ENCODE data around the gene KRT16.
"Not testable (repeated sequence)": the region's sequence is repeated elsewhere in the genome, so short reads cannot be mapped to it uniquely, and the experiment has no call there.

KRT16 gene

DNA sequence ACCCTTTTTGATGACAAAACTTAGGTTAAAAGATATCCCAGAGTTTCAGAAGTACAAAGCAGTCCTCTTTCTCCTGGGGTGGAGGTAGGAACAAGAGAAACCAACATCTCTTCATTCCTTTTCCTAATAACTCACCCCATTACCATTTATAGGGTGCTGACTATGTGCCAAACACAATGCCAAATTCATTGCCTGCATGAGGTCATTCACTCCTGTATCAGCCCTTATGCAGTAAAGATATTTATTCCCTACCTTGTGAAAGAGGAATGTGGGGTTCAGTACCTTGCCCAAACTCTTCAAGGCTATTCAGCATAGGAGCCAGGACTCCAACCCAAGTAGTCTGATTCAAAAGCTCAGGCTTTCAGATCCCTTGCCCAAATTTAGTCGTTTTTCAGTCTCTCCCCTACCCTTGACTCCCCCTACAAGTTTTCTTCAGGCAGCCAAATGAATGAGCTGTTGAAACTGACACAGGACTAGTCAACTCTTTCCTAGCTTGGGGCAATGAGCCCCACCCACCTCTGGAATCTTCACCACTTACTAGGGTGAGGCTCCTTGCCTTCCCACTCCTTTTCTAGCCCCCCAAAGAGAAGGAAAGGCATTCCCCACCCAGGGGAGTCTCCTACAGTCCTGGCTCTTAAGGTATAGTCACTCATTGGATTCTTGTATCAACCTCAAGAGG, 31.7 kb downstream of the KRT16 start:
- DNase-seq (ENCODE audit: extremely low read depth, low read depth) = no peak
- TF ChIP-seq, protein P1, sequence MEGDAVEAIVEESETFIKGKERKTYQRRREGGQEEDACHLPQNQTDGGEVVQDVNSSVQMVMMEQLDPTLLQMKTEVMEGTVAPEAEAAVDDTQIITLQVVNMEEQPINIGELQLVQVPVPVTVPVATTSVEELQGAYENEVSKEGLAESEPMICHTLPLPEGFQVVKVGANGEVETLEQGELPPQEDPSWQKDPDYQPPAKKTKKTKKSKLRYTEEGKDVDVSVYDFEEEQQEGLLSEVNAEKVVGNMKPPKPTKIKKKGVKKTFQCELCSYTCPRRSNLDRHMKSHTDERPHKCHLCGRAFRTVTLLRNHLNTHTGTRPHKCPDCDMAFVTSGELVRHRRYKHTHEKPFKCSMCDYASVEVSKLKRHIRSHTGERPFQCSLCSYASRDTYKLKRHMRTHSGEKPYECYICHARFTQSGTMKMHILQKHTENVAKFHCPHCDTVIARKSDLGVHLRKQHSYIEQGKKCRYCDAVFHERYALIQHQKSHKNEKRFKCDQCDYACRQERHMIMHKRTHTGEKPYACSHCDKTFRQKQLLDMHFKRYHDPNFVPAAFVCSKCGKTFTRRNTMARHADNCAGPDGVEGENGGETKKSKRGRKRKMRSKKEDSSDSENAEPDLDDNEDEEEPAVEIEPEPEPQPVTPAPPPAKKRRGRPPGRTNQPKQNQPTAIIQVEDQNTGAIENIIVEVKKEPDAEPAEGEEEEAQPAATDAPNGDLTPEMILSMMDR (IDR thresholded peaks at IDR 0.05; ENCODE audit: low read depth, low read length) = no peak

DNA sequence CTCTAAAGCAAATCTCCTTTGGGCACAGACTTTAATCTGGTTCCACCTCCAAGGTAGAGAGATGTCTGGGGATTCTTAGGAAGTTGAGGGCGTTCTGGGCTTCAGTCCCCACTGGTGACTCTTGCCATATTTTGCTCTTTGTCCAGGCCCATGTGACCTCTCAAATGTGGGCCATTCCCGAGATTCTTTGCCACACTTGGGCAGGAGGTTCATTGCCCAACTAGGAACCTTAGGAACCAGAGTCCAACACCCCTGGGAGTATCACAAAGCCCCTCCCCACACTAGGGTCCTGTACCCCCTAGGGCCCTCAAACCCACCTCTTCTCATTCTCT, 32.4 kb downstream of the KRT16 start:
- no peak for DNase-seq (ENCODE audit: extremely low read depth, low read depth)
- TF ChIP-seq, protein P1 (IDR thresholded peaks at IDR 0.05; ENCODE audit: low read depth, low read length) = no peak

DNA sequence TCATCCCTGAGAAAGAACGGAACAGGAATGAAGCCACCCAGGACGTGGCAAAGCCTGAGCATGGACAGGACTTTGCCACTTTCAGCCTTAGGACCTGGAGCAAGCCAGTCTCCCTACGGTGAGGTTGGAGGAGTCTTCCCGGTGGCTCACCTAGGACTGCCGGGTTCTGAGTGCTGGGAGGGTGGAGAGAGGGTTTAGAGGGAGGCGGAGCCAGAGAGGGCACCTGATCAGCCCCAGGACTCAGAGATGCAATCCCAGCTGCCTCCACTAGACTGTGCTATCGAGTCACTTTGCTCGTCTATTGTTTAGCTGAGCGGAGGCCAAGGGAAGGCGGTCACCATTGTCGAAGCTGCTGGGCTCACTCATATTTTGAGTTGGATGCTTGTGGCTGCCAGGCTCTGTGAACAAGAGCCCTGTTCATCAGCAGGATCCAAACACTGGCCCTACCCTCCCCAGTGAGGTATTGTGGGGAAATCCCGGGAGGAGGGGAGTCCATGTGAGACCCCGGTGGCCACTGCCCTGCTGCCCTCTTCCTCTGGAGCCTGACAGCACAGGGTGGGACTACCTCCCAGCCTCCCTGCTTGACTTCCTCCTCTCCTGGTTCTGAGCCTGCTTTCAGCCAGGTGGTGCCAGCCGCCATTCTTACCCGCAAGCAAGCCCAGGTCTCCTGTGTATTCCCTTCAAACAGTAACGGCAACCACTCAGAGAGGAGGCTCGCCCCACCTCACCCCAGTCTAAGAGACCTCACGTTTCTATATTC, 32.9 kb downstream of the KRT16 start:
- TF ChIP-seq, protein P1 (IDR thresholded peaks at IDR 0.05; ENCODE audit: low read depth, low read length) = peak; percentile 70
- DNase-seq (ENCODE audit: extremely low read depth, low read depth) = peak; percentile 18

DNA sequence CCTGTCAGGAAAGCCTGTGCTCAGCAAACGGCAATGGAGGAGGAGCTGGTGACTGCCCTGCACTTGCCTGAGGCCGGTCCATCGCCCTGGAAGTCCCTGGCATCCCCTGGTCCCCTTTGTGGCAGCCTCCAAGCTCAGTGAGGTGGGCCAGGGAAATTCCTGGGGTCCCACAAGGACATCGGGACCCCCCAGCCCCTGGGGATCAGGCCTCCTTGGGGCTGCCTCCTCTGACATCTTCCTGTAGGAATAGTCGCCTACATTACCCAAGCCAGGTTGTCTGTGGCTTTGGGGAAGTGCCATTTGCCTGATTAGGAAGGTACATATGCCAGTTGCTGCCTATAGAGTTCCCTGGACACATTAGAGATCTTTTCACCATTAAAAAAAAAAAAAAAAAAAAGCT, 33.6 kb downstream of the KRT16 start:
- TF ChIP-seq, protein P1 (IDR thresholded peaks at IDR 0.05; ENCODE audit: low read depth, low read length) = no peak
- no peak for DNase-seq (ENCODE audit: extremely low read depth, low read depth)

DNA sequence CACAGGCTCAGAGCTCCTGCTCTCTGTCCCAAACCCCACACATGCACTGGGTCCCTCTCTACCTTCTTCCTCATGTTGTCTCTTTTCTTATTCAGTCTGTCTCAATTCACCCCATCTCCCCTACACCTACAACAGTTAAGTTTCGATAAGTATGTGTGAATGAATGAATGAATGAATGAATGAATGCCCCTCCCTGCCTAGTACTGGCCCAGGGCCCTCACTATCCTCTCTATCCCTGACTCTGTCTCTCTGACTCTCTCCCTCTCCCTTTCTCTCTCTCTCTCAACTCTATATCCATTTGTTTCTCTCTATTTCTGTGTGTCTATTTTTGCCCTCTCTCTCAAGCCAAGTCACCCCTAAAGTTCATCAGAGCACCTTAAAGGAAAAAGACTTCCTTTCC, 34.0 kb downstream of the KRT16 start:
- TF ChIP-seq, protein P1 (IDR thresholded peaks at IDR 0.05; ENCODE audit: low read depth, low read length) = no peak
- no peak for DNase-seq (ENCODE audit: extremely low read depth, low read depth)

DNA sequence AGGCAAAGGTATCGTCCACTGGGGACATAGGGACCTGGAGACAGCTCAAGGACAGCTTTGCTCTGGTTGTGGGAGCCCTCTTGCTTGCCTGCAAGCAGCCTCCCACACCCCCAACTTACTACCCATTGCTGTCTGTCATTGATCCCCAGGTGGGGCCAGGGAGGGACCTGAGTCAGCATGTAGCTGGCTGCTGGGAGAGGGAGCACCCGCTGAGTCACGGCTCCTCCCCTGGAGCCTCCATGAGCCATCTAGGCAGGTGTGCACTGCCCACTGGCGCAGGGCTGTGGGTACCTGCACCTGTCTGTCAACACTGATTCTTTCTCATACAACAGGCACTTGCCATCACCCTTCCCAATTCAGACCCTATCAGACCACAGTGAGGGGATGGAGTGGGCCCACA, 35.8 kb downstream of the KRT16 start:
- DNase-seq (ENCODE audit: extremely low read depth, low read depth) = not testable (repeated sequence)

DNA sequence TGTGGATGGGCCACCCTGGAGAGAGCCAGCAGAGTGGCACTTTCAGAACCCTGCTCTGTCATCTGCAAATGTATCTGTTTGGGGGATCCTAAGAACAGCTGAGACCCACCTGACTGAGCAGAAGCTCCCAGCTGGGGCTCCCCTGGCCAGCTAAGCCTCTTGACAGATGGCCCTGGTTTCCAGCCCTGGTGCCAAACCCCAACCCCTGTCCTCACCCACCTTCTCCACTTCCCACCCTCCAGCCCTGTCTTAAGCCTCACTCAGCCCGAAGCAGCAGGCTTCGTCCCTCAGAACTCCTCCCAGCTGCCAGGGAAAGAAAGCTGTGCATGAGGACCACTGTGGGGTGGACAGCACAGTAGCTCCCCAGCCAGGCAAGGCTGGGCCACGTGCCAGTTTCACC, 37.2 kb downstream of the KRT16 start:
- no peak for DNase-seq (ENCODE audit: extremely low read depth, low read depth)
- TF ChIP-seq, protein P1 (IDR thresholded peaks at IDR 0.05; ENCODE audit: low read depth, low read length) = no peak

Data from AG09319 (cell line).